ENCODE data around the gene TDRD6. TPM values are rescaled to one million over a fixed set of nuclear protein-coding genes. Genes with fewer than 3 reads are reported as not detected.

Gene TDRD6
- polyA plus RNA-seq, 1 of the 3 experiments (the other 2 are of a cell fraction) = not detected

- no peaks in the 10 kb centered on the region for H3K4me1 ChIP-seq (ENCODE audit: control insufficient read depth in 1 of 2, insufficient read depth in 2 of 2, low read depth in 1 of 2, low read length in 1 of 2)
- 0% methylated on average over 2 of the region's 2 CpGs for WGBS (ENCODE audit: low lambda C conversion rate)
- H3K27me3 ChIP-seq (ENCODE audit: insufficient read depth) = no peaks in the 10 kb centered on the region
- H3K4me3 ChIP-seq (ENCODE audit: low read depth in 2 of 2, low read length in 1 of 2) = no peak overlapping the region
- H3K9me2 ChIP-seq = no peaks in the 10 kb centered on the region
- no peak overlapping the region for H3K27ac ChIP-seq (ENCODE audit: low read depth in 2 of 2, low read length in 1 of 2)
- no peaks in the 10 kb centered on the region for H3K79me2 ChIP-seq (ENCODE audit: insufficient read depth)
- ChIA-PET POLR2A (no interaction called here), CTCF (no interaction called here)
- H3K9ac ChIP-seq = no peak overlapping the region
- TF ChIP-seq TEAD4 (IDR thresholded peaks at IDR 0.05; ENCODE audit: borderline replicate concordance, insufficient read depth) = no peak
- TF ChIP-seq PBX3 (IDR thresholded peaks at IDR 0.05) = no peak
- TF ChIP-seq ZBTB33 (IDR thresholded peaks at IDR 0.05; ENCODE audit: borderline replicate concordance, low read depth) = no peak
- TF ChIP-seq CHD2 (IDR thresholded peaks at IDR 0.05; ENCODE audit: low read length, partially characterized antibody) = no peak
- TF ChIP-seq SIN3A (IDR thresholded peaks at IDR 0.05; ENCODE audit: borderline replicate concordance, low read depth, low read length) = no peak
- TF ChIP-seq FOSL2 (IDR thresholded peaks at IDR 0.05; ENCODE audit: borderline replicate concordance, low read depth) = no peak
- TF ChIP-seq USF2 (IDR thresholded peaks at IDR 0.05; ENCODE audit: borderline replicate concordance, low read depth, low read length) = no peak
- TF ChIP-seq RFX5 (IDR thresholded peaks at IDR 0.05; ENCODE audit: low read length) = no peak
- no peak for TF ChIP-seq POLR2AphosphoS5 (IDR thresholded peaks at IDR 0.05; ENCODE audit: low read depth, low read length)
- TF ChIP-seq JUND (IDR thresholded peaks at IDR 0.05) = no peak
- TF ChIP-seq RXRA (IDR thresholded peaks at IDR 0.05; ENCODE audit: borderline replicate concordance, low read depth) = no peak
- no peak for TF ChIP-seq FOXJ3 (CRISPR knock-in tag; IDR thresholded peaks at IDR 0.05)
- TF ChIP-seq RAD21 (IDR thresholded peaks at IDR 0.05; ENCODE audit: low read length) = no peak
- no peak for TF ChIP-seq YY1 (IDR thresholded peaks at IDR 0.05; ENCODE audit: low read depth)
- TF ChIP-seq FOXM1 (IDR thresholded peaks at IDR 0.05; ENCODE audit: low read depth) = no peak
- no peak for TF ChIP-seq GABPA (IDR thresholded peaks at IDR 0.05; ENCODE audit: low read depth)
- no peak for TF ChIP-seq REST (IDR thresholded peaks at IDR 0.05; ENCODE audit: low read depth, low read length)
- TF ChIP-seq SMC3 (IDR thresholded peaks at IDR 0.05; ENCODE audit: low read depth, low read length) = no peak
- no peaks in the 10 kb centered on the region for H3K36me3 ChIP-seq (replicated peaks in 1 of 2; ENCODE audit: control insufficient read depth in 1 of 2, insufficient read depth in 2 of 2, low read length in 1 of 2)
- no peak for DNase-seq
- no peaks in the 10 kb centered on the region for H3F3A ChIP-seq (replicated peaks; ENCODE audit: insufficient read depth)
- no peaks in the 10 kb centered on the region for H3K9me3 ChIP-seq
- no peaks in the 10 kb centered on the region for H4K20me1 ChIP-seq (ENCODE audit: insufficient read depth)
- H2AFZ ChIP-seq (ENCODE audit: low read depth) = no peak overlapping the region
- H3K4me2 ChIP-seq = no peak overlapping the region
Observed at GRCh38 chr6:46745973-46746372, 58.3 kb downstream of the TDRD6 start.

Data from SK-N-SH (cell line).